ENCODE results near the gene TCTN1.

DNA sequence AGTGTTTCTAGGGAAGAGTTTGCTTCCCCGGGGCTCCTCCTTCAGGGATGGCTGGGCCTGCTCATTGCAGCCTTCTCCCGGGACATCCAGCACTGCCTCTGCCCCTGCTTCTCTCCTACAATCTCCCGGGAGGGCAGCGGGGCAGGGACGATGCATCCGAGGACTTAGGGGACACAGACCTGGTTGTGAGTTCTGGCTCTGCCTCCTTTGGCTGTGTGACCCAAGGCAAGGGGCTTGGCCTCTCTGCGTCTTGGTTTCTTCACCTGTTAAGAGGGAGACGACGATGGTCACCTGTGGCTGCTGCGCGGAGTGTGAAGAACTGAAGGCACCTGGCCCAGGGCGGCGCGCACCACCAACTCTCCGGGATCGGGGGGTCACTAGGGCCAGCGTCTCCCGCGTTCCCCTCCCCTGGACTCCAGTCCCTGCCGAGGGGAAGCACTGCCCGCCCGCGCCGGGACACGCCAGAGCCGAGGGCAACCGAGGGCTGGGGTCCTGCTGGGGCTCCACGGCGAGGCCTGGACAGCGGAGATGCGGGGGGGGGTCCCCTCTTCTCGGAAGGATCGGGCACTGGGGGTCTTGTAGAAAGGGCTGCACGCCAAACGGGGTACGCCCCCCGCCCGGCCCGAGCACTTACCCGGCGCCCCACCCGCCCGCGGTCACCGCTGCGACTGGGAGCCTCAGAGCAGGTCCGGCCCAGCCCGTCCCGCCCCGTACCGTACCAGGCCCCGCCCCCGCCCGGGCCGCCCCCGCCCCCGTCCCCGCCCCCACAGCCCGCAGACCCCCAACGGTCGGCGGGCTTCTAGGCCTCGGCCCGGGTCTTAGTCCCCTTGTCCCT lies 74.7 kb downstream of the TCTN1 start, which contains the start of gene HVCN1:
- TF ChIP-seq ELF4 (IDR thresholded peaks at IDR 0.05) (no peak), ZNF384 (IDR thresholded peaks at IDR 0.05) (no peak), BHLHE40 (IDR thresholded peaks at IDR 0.05; ENCODE audit: borderline replicate concordance) (no peak)
